ENCODE results near the gene GRPEL2. TPM values are rescaled to one million over a fixed set of nuclear protein-coding genes. Genes with fewer than 3 reads are reported as not detected.
A peak's percentile ranks its signal among the peaks of the same experiment; 100 is the strongest.

Gene GRPEL2
- total and polyA plus RNA-seq, 8 donors = 1.4 to 19.1 (median 7.0) TPM

DNA sequence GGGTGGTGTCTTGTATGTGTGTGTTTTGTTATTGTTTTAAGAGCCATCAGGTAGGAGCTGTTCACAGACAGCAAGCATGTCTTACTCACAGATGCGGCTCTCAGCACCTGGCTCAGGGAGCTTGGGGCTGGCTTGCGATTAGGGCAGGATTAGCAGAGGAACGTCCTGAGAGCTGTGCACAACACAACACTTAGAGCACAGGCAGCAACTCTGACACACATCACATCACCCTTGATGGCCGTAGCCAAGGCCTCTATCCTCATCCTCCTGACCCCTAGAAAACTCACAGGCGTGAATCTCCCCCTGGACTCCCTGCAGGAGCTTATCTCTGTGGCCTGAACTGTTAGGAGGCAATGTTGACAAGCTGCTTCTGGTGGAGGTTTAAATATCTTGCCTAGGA is 40.9 kb downstream of the GRPEL2 start:
- peak in 2 of 3 donors; percentile 23 to 26 for TF ChIP-seq POLR2AphosphoS5 (IDR thresholded peaks at IDR 0.05)
- TF ChIP-seq CTCF (IDR thresholded peaks at IDR 0.05) = no peak
- no peak for TF ChIP-seq POLR2A (IDR thresholded peaks at IDR 0.05)
- TF ChIP-seq EP300 (IDR thresholded peaks at IDR 0.05) = no peak
- DNase-seq = no peak
- no peaks in the 10 kb centered on the region for H3K27me3 ChIP-seq
- WGBS, 5 donors = 47 to 69% (median 62%) methylated on average over 5 of the region's 5 CpGs
- H3K4me3 ChIP-seq = no peak overlapping the region
- peak overlapping the region; percentile 41 to 94 (median 87) for H3K27ac ChIP-seq
- no peaks in the 10 kb centered on the region for H3K36me3 ChIP-seq
- H3K4me1 ChIP-seq = peaks cover 11 to 72% (median 30%) of the 10 kb centered on the region in 4 donors
- H3K9me3 ChIP-seq = no peaks in the 10 kb centered on the region
- intact Hi-C loops (cut with DNase I; ENCODE audit: low total_unique reads) = loop anchor here (5.0 to 10.0 kb wide), 2 partner anchors 41 to 179 kb away; no protein-coding TSS in a partner anchor

GRCh38 chr5:149387081-149387631 is 41.9 kb downstream of the GRPEL2 start:
- intact Hi-C loops (cut with DNase I; ENCODE audit: low total_unique reads) = loop anchor here (5.0 to 10.0 kb wide), 2 partner anchors 40 to 178 kb away; no protein-coding TSS in a partner anchor
- peaks cover 6 to 65% (median 22%) of the 10 kb centered on the region in 4 donors for H3K4me1 ChIP-seq

DNA sequence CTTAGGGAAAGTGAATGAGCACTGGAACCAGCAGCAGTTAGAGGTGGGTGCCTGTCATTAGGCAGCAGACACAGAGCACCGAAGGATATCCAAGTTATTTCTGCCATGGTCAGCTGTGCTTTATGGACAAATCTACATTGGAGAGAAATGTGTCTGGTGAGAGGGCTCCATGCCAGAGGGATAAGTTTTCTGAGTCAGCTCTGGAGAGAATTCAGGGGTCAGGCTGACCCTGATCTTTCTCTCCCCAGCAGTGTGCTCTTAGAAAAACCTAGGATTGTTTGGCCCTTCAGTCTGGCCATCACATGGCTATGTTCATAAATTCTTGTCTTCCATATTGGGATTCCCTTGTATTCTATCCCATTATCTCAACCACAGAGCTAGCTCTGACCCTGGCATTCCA is 42.7 kb downstream of the GRPEL2 start:
- TF ChIP-seq POLR2AphosphoS5 (IDR thresholded peaks at IDR 0.05) = no peak
- TF ChIP-seq EP300 (IDR thresholded peaks at IDR 0.05) = no peak
- TF ChIP-seq CTCF (IDR thresholded peaks at IDR 0.05) = no peak
- no peak for TF ChIP-seq POLR2A (IDR thresholded peaks at IDR 0.05)
- Histone ChIP-seq H3K27ac (peak overlapping the region; percentile 51 to 94 (median 87)), H3K27me3 (no peaks in the 10 kb centered on the region), H3K4me1 (peaks cover 5 to 57% (median 16%) of the 10 kb centered on the region in 4 donors), H3K4me3 (no peak overlapping the region), H3K9me3 (no peaks in the 10 kb centered on the region), H3K36me3 (no peaks in the 10 kb centered on the region)
- DNase-seq = no peak
- WGBS, 5 donors = 44 to 83% (median 76%) methylated on average over 1 of the region's 1 CpG
- intact Hi-C loops (cut with DNase I; ENCODE audit: low total_unique reads) = loop anchor here (5.0 to 10.0 kb wide), 2 partner anchors 39 to 177 kb away; no protein-coding TSS in a partner anchor

More at GRCh38 chr5:149387081-149387631, 41.9 kb downstream of the GRPEL2 start:
- 54 to 80% (median 71%) methylated on average over 9 of the region's 9 CpGs for WGBS, 5 donors
- no peak for TF ChIP-seq EP300 (IDR thresholded peaks at IDR 0.05)
- peak in 2 of 3 donors; percentile 40 to 64 for TF ChIP-seq POLR2AphosphoS5 (IDR thresholded peaks at IDR 0.05)
- TF ChIP-seq POLR2A (IDR thresholded peaks at IDR 0.05) = no peak
- TF ChIP-seq CTCF (IDR thresholded peaks at IDR 0.05) = no peak
- Histone ChIP-seq H3K27me3 (no peaks in the 10 kb centered on the region), H3K4me3 (no peak overlapping the region), H3K9me3 (no peaks in the 10 kb centered on the region), H3K27ac (peak overlapping the region; percentile 33 to 94 (median 87)), H3K36me3 (no peaks in the 10 kb centered on the region)
- DNase-seq = no peak

DNA sequence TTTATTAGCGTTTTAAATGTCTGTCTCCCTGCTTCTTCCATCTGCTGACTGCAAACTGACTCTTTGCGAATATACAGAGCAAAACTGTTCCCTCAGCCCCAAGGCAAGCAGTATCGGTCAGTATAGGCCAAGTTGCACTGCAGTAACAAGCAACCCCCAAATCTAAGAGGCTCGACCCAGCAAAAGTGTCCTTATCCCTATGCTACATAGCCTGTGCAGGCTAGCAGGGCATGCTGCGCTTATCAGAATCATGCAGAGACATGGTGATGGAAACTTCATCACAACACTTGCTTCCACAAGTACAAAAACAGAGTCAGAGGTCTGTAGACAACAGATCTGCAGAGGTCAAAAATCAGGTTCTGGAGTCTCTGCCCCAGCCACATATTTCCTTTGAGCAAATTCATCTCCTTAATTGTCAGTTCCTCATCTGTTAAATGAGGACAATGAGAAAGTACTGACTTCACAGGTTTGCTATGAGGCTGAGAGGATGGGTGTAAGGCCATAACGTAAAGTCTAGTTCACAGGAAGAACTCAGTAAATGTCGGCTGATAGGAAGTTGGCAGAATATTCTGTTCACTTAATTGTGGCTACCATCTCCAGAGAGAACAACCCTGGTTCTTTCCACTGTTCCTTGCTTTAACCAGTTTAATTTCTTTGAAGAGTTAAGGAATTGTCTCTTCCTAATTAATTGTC is 43.3 kb downstream of the GRPEL2 start:
- no peak for TF ChIP-seq CTCF (IDR thresholded peaks at IDR 0.05)
- TF ChIP-seq EP300 (IDR thresholded peaks at IDR 0.05) = no peak
- TF ChIP-seq POLR2AphosphoS5 (IDR thresholded peaks at IDR 0.05) = no peak
- TF ChIP-seq POLR2A (IDR thresholded peaks at IDR 0.05) = no peak
- intact Hi-C loops (cut with DNase I; ENCODE audit: low total_unique reads) = loop anchor here (5.0 to 10.0 kb wide), 2 partner anchors 39 to 176 kb away; no protein-coding TSS in a partner anchor
- Histone ChIP-seq H3K27ac (peak overlapping the region; percentile 10 to 94 (median 87)), H3K27me3 (no peaks in the 10 kb centered on the region), H3K36me3 (no peaks in the 10 kb centered on the region), H3K4me1 (peaks cover 5 to 53% (median 14%) of the 10 kb centered on the region in 4 donors), H3K4me3 (no peak overlapping the region), H3K9me3 (no peaks in the 10 kb centered on the region)
- 55 to 89% (median 73%) methylated on average over 7 of the region's 7 CpGs for WGBS, 5 donors
- no peak for DNase-seq
